Small intestine (tissue), 7 donors: ENCODE data around the gene RGS6. TPM values are rescaled to one million over a fixed set of nuclear protein-coding genes. Genes with fewer than 3 reads are reported as not detected.
A peak's percentile ranks its signal among the peaks of the same experiment; 100 is the strongest.

Experiments used
- DNase-seq, 2 donors: peaks; one replicate each; pipeline versions ENCODE4 v3.0.0 to v3.0.0-alpha.2; 2013
- FAIRE-seq: peaks from 2 replicates; lab custom pipeline; 2012; peaks lifted over from hg19 to GRCh38; lab: Jason Lieb, UNC
- H3K27ac ChIP-seq, 3 donors: one replicate each; pipeline ENCODE4 v1.5.1; 2013; ENCODE audit warnings: low read length in 2 of 3, mild to moderate bottlenecking in 2 of 3, control low read depth in 1 of 3, inconsistent platforms in 1 of 3, low read depth in 1 of 3, moderate library complexity in 1 of 3
- H3K27me3 ChIP-seq, 3 donors: one replicate each; pipeline ENCODE4 v1.6.1; 2013; ENCODE audit warnings: low read length in 3 of 3, inconsistent platforms in 1 of 3; ENCODE audit not compliant: control insufficient read depth in 3 of 3, insufficient read depth in 3 of 3
- H3K36me3 ChIP-seq, 3 donors: one replicate each; pipeline ENCODE4 v1.6.1; 2013; ENCODE audit warnings: low read length in 3 of 3, inconsistent platforms in 1 of 3, low read depth in 1 of 3, mild to moderate bottlenecking in 1 of 3, moderate library complexity in 1 of 3; ENCODE audit not compliant: control insufficient read depth in 3 of 3, insufficient read depth in 2 of 3
- H3K4me1 ChIP-seq, 3 donors: one replicate each; pipeline ENCODE4 v1.6.1; 2013; ENCODE audit warnings: low read length in 2 of 3, inconsistent platforms in 1 of 3, low read depth in 1 of 3, mild to moderate bottlenecking in 1 of 3, moderate library complexity in 1 of 3; ENCODE audit not compliant: control insufficient read depth in 3 of 3, insufficient read depth in 2 of 3
- H3K4me3 ChIP-seq, 3 donors: one replicate each; pipeline ENCODE4 v1.5.1; 2013; ENCODE audit warnings: low read length in 3 of 3, control low read depth in 1 of 3, inconsistent platforms in 1 of 3, low read depth in 1 of 3, mild to moderate bottlenecking in 1 of 3, moderate library complexity in 1 of 3
- H3K9me3 ChIP-seq, 2 donors: one replicate each; pipeline ENCODE4 v1.6.1; 2013; ENCODE audit warnings: low read depth in 1 of 2, low read length in 1 of 2; ENCODE audit not compliant: control insufficient read depth in 2 of 2, insufficient read depth in 1 of 2
- WGBS, 3 donors: extraction: QIAGEN DNeasy Blood & Tissue Kit; methylation state at CpG; one replicate each; pipeline ENCODE4 v1.1.7; 2013; 5-methylcytosine and 5-hydroxymethylcytosine counted together
- polyA plus RNA-seq, 4 donors: library from polyadenylated mRNA; stranded (reverse) in 3 of 4; unstranded in 1 of 4; fragments of 200-250 nt in 3 of 4; fragments of 120-200 nt in 1 of 4; gene quantifications; one replicate each; pipeline versions ENCODE4 v1.2.1 to v1.2.3, GENCODE V29; 2013
- donor health status: healthy with polysubstance abuse.
- donor health status: control.
- donor health status: control.
- donor health status: Bipolar disorder and iron deficiency.
- donor health status: healthy.

The RGS6 gene
- polyA plus RNA-seq, 4 donors = 0.54 to 2.1 (median 0.58) TPM; not detected in 1

GRCh38 chr14:72081137-72081536 lies 148.9 kb downstream of the RGS6 start:
- Histone ChIP-seq H3K9me3 (no peaks in the 10 kb centered on the region), H3K4me3 (no peak overlapping the region), H3K27me3 (no peaks in the 10 kb centered on the region), H3K27ac (no peak overlapping the region), H3K4me1 (no peaks in the 10 kb centered on the region), H3K36me3 (no peaks in the 10 kb centered on the region)
- FAIRE-seq (no peak), DNase-seq (no peak)
- WGBS, 3 donors = 88 to 94% (median 88%) methylated on average over 1 of the region's 1 CpG

GRCh38 chr14:72084935-72085334 lies 152.7 kb downstream of the RGS6 start:
- no peaks in the 10 kb centered on the region for H3K4me1 ChIP-seq
- DNase-seq (no peak), FAIRE-seq (no peak)
- no peak overlapping the region for H3K27ac ChIP-seq
- 35 to 70% (median 42%) methylated on average over 8 of the region's 8 CpGs for WGBS, 3 donors
- H3K4me3 ChIP-seq = no peak overlapping the region
- no peaks in the 10 kb centered on the region for H3K27me3 ChIP-seq
- H3K36me3 ChIP-seq = no peaks in the 10 kb centered on the region
- H3K9me3 ChIP-seq = no peaks in the 10 kb centered on the region

GRCh38 chr14:72089625-72090024 lies 157.4 kb downstream of the RGS6 start:
- FAIRE-seq = no peak
- Histone ChIP-seq H3K27me3 (no peaks in the 10 kb centered on the region), H3K4me1 (no peaks in the 10 kb centered on the region), H3K36me3 (no peaks in the 10 kb centered on the region), H3K4me3 (no peak overlapping the region), H3K27ac (no peak overlapping the region), H3K9me3 (no peaks in the 10 kb centered on the region)
- WGBS, 3 donors = 63 to 72% (median 67%) methylated on average over 4 of the region's 4 CpGs
- DNase-seq = no peak

- H3K4me3 ChIP-seq = no peak overlapping the region
- 67 to 71% (median 67%) methylated on average over 6 of the region's 6 CpGs for WGBS, 3 donors
- H3K27ac ChIP-seq = no peak overlapping the region
- FAIRE-seq = no peak
- H3K4me1 ChIP-seq = no peaks in the 10 kb centered on the region
- no peaks in the 10 kb centered on the region for H3K27me3 ChIP-seq
- no peaks in the 10 kb centered on the region for H3K9me3 ChIP-seq
- H3K36me3 ChIP-seq = no peaks in the 10 kb centered on the region
- DNase-seq = no peak
Observed at GRCh38 chr14:72094844-72095582, 162.8 kb downstream of the RGS6 start.

GRCh38 chr14:72097173-72097783 lies 165.0 kb downstream of the RGS6 start:
- H3K4me1 ChIP-seq = no peaks in the 10 kb centered on the region
- DNase-seq = no peak
- no peaks in the 10 kb centered on the region for H3K9me3 ChIP-seq
- no peak for FAIRE-seq
- H3K27ac ChIP-seq = no peak overlapping the region
- 47 to 66% (median 62%) methylated on average over 4 of the region's 4 CpGs for WGBS, 3 donors
- H3K4me3 ChIP-seq = no peak overlapping the region
- H3K36me3 ChIP-seq = no peaks in the 10 kb centered on the region
- no peaks in the 10 kb centered on the region for H3K27me3 ChIP-seq

GRCh38 chr14:72098210-72098609 lies 166.0 kb downstream of the RGS6 start:
- no peaks in the 10 kb centered on the region for H3K36me3 ChIP-seq
- H3K4me1 ChIP-seq = no peaks in the 10 kb centered on the region
- no peaks in the 10 kb centered on the region for H3K27me3 ChIP-seq
- no peak overlapping the region for H3K27ac ChIP-seq
- 41 to 68% (median 51%) methylated on average over 4 of the region's 4 CpGs for WGBS, 3 donors
- FAIRE-seq (no peak), DNase-seq (no peak)
- no peak overlapping the region for H3K4me3 ChIP-seq
- no peaks in the 10 kb centered on the region for H3K9me3 ChIP-seq

GRCh38 chr14:72099566-72099965 lies 167.3 kb downstream of the RGS6 start:
- Histone ChIP-seq H3K36me3 (no peaks in the 10 kb centered on the region), H3K4me1 (no peaks in the 10 kb centered on the region), H3K27ac (no peak overlapping the region), H3K9me3 (no peaks in the 10 kb centered on the region), H3K27me3 (no peaks in the 10 kb centered on the region), H3K4me3 (no peak overlapping the region)
- no peak for DNase-seq
- WGBS, 3 donors = 61 to 68% (median 64%) methylated on average over 3 of the region's 3 CpGs
- no peak for FAIRE-seq

- DNase-seq (peak; percentile 3 to 5), FAIRE-seq (no peak)
- Histone ChIP-seq H3K4me1 (no peaks in the 10 kb centered on the region), H3K4me3 (no peak overlapping the region), H3K36me3 (no peaks in the 10 kb centered on the region), H3K27me3 (no peaks in the 10 kb centered on the region), H3K9me3 (no peaks in the 10 kb centered on the region), H3K27ac (no peak overlapping the region)
- 48 to 54% (median 52%) methylated on average over 12 of the region's 12 CpGs for WGBS, 3 donors
Observed at GRCh38 chr14:72104011-72104613, 171.9 kb downstream of the RGS6 start.
